ENCODE results near the gene NOL9.
"Not testable (repeated sequence)": the region's sequence is repeated elsewhere in the genome, so short reads cannot be mapped to it uniquely, and the experiment has no call there.

Gene NOL9

DNA sequence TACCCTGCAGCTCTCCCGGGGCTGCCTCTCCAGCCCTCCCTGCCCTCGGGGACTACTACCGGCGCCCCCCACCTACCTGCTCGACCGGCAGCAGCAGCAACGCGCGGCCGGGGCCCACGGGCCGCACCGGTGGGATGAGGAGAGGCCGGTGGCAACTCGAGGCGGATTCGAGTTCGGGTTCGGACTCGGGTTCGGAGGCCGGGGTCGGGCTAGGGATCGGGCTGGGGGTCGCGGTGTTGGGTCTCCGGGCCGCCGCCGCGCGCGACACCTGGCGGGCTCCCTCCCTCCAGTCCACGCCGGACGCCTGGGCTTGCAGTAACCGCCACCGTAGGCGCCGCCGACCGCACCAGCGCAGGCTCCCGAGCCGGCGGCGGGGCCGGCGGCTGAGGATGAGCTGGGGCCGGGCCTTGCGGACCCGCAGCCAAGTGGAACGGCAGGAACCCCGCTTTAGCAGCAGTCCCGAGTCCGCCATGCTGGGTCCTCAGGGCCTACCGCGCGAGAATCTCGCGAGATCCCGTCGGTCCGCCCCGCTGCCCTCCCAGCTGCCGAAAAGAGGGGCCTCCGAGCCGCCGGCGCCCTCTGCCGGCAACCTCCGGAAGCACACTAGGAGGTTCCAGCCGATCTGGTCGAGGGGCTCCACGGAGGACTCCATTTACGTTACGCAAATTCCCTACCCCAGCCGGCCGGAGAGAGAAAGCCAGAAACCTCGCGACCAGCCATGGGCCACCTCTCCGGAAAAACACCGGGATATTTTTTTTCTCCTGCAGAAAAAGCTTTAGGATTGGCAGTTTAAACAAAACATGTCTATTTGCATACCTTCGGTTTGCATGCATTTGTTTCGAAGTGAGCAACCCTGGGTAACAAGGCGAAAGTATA, at the start of gene NOL9:
NOL9 (minus strand) TSS at position 483 of the 876 bp plus-strand sequence; CDS start at position 472, 11 bp downstream.
- DNase-seq (ENCODE audit: extremely low read depth in 1 of 2, low read depth in 1 of 2), result peak; percentile 87 to 91

DNA sequence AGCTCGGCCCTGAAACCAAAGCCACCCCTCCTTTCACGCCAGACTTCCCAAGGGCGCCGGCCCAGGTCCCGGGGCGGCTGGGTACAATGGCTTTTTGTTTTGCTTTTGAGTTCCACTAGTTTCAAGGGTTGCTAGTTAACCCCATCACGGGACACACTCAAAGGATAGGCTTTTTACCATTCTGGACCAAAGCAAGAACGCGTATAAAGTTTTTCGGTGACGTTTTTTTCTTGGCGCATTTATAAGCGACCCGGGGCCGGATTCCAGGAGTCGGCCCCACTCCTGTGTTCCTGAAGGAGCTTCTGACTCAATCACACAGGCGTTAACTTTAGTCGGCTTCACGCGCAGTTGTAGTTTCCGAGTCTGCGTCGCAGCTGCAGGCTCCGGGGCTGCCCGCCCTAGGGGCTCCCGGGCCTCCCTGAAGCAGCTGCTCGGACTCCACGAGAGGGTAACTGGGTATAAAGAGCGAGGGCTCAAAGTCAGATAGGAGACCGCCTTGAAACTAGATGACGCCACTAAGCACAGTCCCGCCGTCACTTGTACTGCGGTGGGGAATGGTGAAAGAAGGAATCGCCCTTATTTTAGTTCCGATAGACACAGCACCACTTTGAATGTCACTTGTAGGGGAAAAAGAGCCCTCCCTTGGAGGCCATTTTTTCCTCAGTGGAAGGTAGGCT, 49.1 kb upstream of the NOL9 start:
- peak in 1 of 2 donors; percentile 57 for DNase-seq (ENCODE audit: extremely low read depth in 1 of 2, low read depth in 1 of 2)

DNA sequence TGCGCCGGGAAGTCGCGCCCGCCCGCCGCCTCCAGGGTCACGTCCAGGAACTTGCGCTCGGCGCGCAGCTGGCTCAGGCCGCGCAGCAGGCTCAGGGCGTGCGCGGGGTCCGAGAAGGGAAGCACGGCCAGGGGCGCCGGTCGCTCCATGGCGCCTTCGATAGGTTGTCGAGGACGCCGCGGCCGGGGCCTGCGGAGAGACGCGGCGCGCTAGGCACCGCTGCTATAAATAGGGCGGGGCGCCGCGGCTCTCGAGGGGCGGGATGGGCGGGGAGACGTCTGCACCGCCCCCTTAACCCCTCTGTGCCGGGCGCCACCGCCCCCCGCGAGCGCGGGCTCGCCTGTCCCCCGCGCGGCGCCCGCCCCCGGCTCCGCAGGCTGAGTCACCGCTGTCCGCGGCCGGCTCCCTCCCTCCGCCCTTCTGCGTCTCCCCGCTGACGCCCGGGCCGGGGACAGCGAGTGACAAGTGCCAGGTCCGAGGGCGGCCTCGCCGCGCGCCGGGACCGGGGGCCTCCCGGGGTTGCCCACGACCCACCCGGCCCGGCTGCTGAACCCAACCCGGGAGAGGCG, 48.4 kb upstream of the NOL9 start, which contains the start of gene KLHL21:
KLHL21 (minus strand) TSS at position 201 of the 569 bp plus-strand sequence; CDS start at position 149, 52 bp downstream.
- peak; percentile 80 to 87 for DNase-seq (ENCODE audit: extremely low read depth in 1 of 2, low read depth in 1 of 2)

DNA sequence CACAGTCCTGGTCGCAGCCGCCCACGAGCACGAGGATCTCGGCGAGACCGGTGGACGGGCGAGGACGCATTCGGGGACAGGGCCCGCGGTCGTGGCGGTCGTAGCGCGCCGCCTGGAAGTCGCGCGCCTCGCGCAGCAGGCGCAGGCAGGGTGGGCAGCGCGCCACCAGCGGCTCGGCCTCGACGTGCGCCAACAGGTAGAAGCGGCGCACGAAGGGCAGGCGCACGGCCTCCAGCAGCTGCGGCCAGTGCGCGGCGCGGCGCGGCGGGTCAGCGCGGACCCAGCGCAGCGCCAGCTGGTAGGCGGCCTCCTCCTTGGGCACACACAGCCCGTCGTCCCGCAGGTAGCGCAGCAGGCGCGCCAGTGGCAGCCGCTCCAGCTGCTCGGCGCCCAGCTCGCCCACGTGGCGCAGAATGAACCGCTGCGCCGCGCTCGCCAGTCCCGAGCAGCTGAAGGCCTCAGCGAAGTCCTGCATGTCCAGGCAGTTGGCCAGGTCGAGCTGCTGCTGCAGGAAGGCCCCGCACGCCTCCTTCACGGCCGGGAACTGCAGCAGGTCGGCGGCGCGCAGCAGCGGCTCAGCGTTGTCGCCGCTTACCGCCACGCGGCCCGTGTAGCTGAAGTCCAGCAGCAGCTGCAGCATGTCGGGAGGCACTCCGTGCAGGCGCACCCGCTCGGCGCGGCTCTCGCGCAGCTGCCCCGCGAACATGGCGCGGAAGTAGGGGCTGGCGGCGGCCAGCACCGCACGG, 47.8 kb upstream of the NOL9 start:
- no peak for DNase-seq (ENCODE audit: extremely low read depth in 1 of 2, low read depth in 1 of 2)

DNA sequence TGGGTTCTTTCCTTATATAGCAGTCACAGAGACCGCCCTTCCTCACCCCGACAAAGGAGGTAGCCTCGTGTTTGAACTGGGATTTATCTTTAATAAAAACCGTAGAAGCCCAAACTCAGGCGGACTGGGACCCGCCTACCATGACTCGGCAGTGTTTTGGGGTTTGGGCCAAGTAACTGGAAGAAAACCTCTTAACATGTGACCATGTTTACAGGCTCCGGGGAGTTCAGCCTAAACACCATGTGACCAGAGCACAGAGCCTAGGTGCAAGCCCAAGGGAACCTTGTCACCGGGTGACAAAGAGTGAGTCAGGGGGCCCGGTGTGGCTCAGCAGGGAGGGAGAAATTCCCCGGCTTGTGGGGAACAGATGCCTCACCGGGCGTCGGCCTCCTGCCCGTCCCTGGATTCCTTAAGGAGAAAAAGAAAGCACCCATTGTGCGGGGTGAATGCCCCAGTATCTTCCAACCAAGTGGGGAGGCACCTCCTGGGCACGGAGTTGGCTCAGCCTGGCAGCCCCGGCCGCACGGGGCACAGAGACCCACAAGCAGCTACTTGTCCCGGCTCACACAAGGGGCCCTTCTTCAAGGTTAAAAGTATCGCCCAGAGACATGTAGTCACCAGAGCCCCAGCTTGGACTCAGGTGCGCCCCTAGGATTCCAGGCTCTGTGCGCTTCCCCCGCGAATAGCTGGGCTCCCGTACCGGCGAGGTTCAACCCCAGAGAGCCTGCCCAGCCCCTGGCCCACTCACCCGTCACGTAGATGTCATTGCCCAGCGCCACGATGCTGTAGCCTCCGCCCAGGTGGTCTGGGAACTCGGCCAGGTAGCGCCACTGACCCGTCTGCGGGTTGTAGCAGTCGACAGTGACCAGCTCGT, 47.0 kb upstream of the NOL9 start:
- peak in 1 of 2 donors; percentile 88 for DNase-seq (ENCODE audit: extremely low read depth in 1 of 2, low read depth in 1 of 2)

DNA sequence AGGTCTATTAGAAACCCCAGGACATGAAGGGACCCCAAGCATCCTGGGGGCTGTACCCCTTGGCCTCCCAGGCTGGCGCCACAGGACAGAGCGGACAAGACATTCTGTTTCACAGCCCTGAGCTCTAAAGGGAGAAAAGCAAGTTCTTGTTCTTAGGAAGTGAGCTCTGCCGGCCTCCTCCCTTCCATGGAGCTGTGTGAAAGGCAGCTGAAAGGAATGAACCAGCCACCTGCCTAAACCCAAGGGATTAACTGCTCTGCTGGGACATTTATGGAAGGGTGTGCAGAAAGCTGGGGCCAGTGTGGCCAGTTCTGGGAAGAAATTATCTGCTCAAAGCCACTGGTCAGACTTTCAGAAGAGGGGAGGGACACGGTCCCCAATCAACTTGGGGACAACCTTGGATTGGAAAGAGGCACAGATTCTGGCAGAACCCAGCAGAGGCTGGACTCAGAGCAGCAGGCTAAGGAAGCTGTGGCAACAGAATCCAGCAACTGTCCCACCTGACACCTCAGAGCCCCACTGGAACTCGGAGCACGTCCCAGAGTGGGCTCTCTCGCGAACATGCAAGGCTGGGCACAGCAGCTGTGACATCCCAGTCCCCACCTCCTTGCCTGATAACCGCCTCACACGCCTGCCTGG, 46.2 kb upstream of the NOL9 start:
- DNase-seq (ENCODE audit: extremely low read depth in 1 of 2, low read depth in 1 of 2), result no peak

DNA sequence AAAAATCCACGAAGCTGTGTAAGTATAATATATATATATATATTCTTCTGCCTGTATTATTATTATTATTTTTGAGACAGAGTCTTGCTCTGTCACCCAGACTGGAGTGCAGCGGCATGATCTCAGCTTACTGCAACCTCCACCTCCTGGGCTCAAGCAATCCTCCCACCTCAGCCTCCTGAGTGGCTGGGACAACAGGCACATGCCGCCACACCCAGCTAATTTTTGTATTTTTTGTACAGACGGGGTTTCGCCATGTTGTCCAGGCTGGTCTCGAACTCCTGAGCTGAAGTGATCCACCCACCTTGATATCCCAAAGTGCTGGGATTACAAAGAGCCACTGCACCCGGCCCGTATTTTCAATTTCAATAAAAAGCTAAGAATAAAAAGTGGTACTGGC, 45.7 kb upstream of the NOL9 start:
- DNase-seq (ENCODE audit: extremely low read depth in 1 of 2, low read depth in 1 of 2), result not testable (repeated sequence)

DNA sequence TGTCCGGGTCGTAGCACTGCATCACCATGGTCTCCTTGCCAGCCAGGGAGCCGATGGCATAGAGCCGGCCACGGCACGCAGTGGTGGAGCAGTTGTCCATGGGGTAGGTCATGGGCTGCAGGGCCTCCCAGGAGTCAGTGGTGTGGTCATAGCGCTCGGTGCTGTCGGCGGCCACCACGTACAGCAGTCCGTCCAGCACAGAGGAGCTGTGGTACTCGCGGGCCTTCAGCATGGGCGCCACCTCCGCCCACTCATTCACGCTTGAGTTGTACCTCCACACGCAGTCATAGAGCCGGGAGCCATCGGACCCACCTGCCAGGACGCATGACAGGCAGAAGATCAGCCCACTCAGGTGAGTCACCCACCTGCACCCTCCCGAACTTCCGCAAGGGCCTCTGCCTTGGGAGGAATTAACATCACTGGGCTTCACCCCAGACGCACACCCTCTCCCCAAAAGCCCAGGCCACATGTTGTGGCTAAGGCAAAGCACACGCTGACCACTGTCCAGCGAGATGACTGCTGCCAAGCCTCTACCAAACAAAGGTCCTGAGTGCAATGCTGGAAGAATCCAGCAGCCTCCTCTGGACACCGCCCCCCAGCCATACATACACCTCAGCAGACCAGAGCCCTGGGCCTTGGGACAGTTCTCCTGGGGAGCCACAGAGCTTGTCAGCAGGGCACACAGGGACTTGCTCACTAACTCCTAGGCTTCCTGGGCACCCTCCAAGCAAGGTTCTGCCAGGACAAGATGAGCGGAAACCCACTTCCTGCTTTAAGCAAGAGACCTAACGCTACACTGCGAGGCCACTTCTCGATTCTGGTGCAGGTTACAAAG, 45.0 kb upstream of the NOL9 start:
- peak in 1 of 2 donors; percentile 69 for DNase-seq (ENCODE audit: extremely low read depth in 1 of 2, low read depth in 1 of 2)

DNA sequence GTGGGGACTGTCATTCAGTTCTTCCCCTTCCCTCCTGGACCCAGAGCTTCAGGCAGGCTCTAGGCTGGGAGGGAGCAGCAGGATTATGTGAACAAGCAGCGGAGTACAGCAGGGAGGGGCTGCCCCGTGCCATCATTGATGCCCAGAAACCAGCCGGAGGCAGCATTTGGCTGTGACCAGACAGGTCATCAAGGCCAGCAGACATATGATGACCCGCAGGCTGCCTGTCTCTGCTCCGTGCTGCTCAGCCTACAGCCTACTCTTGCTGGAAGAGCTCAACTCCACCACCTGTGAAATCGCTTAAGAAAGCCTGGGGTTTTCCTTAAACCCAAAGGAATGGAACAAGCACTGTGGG, 43.4 kb upstream of the NOL9 start:
- DNase-seq (ENCODE audit: extremely low read depth in 1 of 2, low read depth in 1 of 2), result no peak

DNA sequence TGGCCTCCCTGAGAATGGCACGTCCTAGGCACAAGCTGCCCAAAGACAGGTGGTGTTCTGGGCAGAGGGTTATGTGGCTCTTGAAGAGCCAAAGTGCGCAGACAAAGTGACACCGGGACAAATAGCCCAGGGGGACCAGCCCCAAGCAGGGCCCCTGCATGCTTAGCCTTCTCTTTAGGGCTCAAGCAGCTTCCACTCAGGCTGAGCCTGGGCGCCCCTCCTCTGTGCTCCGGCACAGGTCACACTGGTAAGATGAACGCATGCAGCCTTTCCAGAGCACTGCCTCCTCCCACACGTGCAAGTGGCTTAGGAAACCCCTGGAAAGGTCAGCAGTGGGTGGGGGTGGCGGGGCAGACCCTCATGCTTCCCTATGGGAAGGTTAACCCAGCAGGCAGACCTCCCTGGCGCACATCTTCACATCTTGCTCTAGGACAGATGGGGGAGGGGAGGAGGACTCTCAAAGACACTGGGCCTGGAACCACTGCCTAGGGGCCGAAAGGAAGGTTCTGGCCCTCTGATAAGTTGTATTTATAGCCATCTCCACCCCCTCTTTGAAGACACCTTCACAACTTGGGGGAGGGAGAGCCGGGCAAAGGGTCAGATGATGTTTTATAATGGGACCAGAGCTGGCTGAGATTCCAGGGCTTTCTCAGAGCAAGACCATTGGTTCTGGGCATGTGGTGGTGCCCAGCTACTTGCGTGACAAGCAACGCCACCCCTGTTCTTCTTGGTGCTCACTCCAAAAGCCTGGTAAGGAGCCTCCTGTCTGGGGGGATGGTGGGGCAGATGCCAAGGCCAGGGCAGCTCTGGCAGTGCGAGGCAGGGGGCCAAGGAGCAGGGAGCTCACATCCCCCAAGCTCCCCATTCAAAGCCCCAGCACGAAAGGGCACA, 42.8 kb upstream of the NOL9 start:
- DNase-seq (ENCODE audit: extremely low read depth in 1 of 2, low read depth in 1 of 2), result no peak

DNA sequence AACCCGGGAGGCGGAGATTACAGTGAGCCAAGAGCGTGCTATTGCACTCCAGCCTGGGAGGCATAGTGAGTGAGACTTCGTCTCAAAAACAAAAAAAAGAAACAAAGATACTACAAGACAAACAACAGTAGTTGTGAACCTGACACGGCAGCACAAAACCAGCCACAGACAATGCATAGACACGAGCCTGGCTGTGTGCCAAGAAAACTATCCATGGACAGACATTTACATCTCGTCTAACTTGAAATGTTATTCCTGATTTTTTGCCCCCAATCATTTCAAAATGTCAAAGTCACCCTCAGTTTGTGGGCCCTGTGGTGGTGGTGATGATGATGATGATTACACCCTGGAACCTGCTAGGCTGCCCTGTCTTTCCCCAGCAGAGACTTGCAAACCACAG, 42.0 kb upstream of the NOL9 start:
- DNase-seq (ENCODE audit: extremely low read depth in 1 of 2, low read depth in 1 of 2), result no peak

DNA sequence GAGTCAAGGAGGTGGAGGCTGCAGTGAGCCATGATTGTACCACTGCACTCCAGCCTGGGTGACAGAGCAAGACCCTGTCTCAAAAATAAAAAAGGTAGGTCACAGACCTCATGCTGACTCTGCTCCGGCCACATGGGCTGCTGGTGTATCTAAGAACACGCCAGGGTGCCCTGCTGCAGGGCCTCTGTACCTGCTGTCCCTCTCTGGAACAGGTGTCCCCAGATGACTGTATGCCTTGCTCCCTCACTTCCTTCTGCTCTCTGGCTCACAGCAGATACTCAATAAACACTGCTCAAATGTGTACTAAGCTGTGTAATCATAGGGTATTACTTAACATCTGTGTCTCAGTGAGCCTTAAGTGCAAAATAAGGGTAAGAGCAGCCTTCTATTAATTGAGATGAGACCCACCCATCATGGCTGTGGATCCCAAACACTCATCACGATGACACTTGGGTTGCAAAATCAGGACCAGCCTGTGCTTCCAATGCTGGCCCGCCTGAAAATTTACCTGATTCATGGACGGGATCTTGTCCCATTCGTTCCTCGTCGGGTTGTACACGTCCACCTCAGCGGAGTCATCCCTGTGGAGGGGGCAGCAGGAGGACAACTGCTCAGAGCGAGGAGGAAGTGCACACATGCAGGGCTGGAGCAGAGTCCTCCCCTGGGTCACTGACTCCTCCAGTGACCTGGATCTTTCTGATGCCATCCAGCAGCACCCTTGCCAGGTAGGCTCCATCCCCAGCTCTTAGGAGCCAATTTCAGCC, 40.8 kb upstream of the NOL9 start:
- DNase-seq (ENCODE audit: extremely low read depth in 1 of 2, low read depth in 1 of 2), result no peak

DNA sequence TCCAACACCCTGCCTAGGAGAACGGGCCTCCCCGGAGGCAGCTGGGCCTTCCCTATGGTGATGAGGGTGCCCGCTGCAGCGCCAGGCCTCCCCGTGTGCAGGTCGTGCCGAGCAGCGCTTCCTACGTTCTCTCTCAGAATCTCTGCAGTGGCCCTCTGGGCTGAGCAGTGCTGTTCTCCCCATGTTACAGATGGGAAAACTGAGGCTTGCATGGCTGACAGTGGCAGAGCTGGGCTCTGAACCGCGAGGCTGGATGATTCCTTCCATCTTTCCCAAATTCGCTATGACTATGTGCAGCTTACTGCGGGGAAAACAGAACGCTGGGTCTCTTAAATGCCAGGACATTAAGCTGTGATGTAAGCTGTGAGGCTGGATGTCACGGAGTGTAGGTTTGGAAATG, 39.5 kb upstream of the NOL9 start:
- DNase-seq (ENCODE audit: extremely low read depth in 1 of 2, low read depth in 1 of 2), result no peak

DNA sequence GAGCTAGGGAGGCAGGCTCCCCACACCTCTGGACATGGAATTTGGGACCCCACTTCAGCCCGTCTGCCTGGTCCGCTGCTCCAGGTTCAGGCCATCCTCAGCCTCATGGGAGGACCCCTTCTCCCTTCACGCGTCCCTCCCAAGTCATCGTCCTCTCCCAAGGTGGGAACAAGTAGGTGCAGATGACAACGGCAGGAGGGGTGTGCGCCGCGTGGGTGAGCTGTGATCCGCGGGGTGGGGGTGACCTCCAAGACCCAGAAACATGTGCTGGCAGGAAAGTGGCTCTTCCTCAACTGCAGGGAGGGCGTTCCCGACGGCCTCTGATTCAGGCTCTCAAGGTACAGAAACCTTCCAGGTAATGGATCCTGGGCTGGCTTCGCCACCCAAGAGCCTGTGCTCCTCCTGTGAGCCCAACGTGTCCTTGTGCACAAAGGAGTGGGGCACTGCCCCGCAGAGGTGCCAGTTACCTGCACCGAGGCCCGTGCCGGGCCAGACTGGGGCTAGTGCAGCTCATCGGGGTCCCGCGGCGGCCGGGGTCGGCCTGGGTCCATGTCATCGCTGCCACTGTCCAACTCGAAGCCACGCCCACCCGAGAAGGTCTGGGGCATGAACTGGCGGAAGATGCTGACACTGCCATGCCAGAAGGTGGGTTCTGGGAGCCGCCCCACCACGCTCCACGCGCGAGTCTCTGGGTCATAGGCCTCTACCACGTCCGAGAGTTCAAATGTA, 38.7 kb upstream of the NOL9 start:
- no peak for DNase-seq (ENCODE audit: extremely low read depth in 1 of 2, low read depth in 1 of 2)

DNA sequence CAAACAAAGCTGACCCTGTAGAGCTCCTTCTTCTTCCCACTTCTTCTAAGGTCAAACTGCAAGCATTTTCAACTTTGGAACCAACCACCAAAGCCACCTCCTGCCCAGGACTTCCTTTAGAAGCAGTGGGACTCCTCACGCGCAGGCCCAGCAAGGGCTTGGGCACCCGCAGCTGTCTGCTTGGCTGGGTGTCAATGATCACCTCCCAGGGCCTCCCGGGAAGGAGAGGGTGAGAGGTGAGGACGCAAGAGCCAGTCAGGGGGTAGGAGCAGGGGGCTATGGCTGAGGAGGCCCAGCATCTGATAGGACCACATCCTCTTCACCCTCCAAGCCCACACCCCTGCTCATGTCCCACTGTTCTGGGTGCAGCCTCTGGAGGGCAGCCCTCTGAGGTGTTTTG, 38.1 kb upstream of the NOL9 start:
- no peak for DNase-seq (ENCODE audit: extremely low read depth in 1 of 2, low read depth in 1 of 2)

DNA sequence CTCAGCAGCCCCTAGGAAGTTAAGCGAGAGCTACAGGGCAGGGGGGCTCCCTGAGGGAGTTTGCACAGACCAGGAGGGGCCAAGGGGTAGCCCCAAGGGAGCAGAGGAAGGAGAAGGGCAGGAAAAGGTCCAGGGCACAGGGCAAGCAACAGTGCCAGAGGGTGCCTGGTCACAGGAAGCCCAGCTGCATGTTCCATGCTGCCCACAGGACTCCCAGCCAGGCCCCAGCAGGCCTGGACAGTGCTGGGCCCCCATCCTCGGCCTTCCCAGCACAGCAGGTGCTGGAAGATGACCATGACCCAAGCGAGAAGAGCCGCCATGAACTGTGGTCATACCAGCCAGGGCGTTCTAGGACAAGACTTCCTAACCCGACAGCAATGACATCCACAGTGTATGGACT, 37.3 kb upstream of the NOL9 start:
- no peak for DNase-seq (ENCODE audit: extremely low read depth in 1 of 2, low read depth in 1 of 2)

Measured in stimulated activated CD8-positive, alpha-beta memory T cell treated with anti-CD3 and anti-CD28 coated beads, Interleukin-7, amount 100 ng/mL, for 48 hours (primary cell).